ENCODE results near the gene CTNND2.
A peak's percentile ranks its signal among the peaks of the same experiment; 100 is the strongest.

Gene CTNND2

DNA sequence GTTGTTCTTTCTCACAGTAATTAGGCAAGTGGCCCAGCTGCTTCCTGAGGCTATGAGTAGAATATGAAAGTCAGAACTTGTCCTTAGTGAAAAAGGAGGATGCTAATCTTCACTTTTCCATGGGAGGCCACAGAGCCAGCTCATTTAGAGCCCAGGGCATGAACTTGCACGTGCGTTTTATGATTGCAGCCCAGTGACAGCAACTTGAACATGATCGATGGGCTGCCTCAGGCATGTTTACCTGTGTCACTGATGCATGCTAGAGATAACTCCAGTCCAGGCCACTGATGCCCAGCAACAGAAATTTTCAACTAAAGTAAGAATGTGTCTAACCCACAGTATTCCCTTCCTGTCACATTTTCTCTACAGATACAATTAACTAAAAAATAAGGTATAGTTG is 179.3 kb downstream of the CTNND2 start:
- TF ChIP-seq, protein P1, sequence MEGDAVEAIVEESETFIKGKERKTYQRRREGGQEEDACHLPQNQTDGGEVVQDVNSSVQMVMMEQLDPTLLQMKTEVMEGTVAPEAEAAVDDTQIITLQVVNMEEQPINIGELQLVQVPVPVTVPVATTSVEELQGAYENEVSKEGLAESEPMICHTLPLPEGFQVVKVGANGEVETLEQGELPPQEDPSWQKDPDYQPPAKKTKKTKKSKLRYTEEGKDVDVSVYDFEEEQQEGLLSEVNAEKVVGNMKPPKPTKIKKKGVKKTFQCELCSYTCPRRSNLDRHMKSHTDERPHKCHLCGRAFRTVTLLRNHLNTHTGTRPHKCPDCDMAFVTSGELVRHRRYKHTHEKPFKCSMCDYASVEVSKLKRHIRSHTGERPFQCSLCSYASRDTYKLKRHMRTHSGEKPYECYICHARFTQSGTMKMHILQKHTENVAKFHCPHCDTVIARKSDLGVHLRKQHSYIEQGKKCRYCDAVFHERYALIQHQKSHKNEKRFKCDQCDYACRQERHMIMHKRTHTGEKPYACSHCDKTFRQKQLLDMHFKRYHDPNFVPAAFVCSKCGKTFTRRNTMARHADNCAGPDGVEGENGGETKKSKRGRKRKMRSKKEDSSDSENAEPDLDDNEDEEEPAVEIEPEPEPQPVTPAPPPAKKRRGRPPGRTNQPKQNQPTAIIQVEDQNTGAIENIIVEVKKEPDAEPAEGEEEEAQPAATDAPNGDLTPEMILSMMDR (conservative IDR thresholded peaks at IDR 0.05; ENCODE audit: low read depth, low read length), result no peak
- no peak for DNase-seq (ENCODE audit: low read depth)
- H3K4me3 ChIP-seq (ENCODE audit: low read depth, low read length), result no peak overlapping the region

DNA sequence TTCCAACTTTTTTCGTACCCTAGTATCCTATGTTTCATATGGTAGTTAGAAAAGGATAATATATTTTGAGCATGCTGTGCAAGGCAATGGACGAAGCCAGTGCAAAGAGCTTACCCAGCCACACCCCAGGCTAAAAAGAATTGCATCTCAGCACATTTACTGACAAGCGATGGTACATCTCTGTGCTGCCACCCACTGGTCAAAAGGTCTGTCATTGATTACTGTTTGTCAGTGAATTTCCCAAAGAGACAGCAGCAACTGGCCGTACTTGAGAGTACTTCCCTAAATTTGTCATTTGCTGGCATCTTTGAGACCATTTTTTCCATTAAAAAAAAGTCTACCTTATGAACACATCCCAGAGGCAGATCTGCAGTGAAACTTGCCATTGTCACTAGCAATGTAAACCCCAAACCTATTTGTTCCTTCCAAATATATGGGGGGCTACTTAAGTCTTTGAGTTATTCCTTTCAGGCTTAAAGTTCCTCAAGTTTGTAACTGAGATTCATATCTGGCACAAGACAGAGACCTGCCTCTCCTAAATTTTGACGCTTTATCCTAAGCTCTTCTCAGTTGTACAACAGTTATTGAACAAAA is 184.3 kb downstream of the CTNND2 start:
- H3K4me3 ChIP-seq (ENCODE audit: low read depth, low read length), result no peak overlapping the region
- DNase-seq (ENCODE audit: low read depth), result peak; percentile 3
- TF ChIP-seq, protein P1 (conservative IDR thresholded peaks at IDR 0.05; ENCODE audit: low read depth, low read length), result no peak

DNA sequence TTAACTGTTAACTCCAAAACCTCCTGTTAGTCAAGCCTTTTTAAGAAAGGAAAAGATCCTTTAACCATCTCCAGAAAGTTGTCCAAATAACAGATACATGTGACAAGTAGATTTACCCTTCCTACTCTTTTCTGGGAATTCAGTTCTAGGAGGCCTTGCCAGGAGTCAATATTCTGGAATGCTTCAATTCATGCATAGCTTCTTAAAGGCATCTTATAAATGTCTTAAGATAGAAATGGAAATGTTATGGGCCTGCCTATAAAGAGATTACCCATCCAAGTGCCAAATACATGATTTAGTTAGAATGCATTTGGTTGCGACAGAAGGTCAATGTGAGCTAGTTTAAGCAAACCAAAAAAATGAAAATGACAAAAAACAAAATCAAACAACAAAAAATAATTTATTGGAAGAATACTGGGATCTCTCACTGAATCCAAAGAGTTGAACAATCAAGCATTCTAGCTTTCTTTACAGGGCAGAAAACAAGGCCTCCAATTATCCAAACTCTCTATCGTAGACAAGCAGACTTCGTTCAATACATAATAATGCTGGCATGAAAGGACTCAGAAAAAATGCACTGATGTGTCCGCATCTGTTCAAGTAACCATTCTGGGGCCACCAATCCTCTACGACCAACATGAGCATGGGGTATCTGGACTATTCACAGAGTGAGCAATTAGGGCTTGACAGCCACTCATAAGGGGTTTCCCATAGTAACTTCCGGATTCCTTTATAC is 188.6 kb downstream of the CTNND2 start:
- TF ChIP-seq, protein P1 (conservative IDR thresholded peaks at IDR 0.05; ENCODE audit: low read depth, low read length), result no peak
- no peak for DNase-seq (ENCODE audit: low read depth)
- H3K4me3 ChIP-seq (ENCODE audit: low read depth, low read length), result no peak overlapping the region

DNA sequence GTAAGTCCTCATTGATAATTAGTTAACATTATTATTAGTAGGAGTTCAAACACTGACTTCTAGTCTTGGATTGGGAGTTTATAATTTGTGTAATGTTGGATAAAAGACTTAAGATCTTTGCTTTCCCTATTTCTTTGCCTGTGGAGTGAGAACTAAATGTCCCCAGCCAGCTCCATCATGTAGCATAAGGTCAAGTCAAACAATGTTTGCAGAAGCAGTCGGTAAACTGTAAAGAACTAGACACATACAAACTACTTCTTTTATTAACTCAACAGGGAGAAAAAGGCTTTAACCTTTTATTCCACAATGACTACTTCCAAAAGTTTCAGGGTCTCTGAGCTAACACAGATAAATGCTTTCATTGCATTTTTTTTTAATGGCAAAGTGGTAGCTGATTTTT is 192.3 kb downstream of the CTNND2 start:
- TF ChIP-seq, protein P1 (conservative IDR thresholded peaks at IDR 0.05; ENCODE audit: low read depth, low read length), result no peak

DNA sequence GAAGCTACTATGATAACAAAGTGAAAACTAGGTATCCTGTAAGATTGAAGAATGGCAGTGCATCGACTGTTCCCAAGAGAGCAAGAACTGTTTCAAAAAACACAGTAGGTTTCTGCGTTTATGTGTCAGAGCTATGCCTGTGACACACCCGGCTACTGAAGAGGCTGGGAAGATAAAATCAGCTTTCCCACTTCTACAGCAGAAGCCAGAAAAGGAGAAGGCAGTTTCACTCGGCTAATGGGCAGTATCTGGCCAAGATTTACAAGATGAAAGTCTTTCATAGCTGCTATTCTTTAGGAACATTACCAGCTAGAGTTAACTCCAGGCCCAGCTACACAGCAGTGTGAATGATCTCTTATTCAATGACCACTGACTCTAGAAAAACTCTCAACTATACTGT is 195.2 kb downstream of the CTNND2 start:
- TF ChIP-seq, protein P1 (conservative IDR thresholded peaks at IDR 0.05; ENCODE audit: low read depth, low read length), result no peak
- H3K4me3 ChIP-seq (ENCODE audit: low read depth, low read length), result no peak overlapping the region
- no peak for DNase-seq (ENCODE audit: low read depth)

More for the DNA sequence above, 192.3 kb downstream of the CTNND2 start:
- DNase-seq (ENCODE audit: low read depth), result no peak
- no peak overlapping the region for H3K4me3 ChIP-seq (ENCODE audit: low read depth, low read length)

DNA sequence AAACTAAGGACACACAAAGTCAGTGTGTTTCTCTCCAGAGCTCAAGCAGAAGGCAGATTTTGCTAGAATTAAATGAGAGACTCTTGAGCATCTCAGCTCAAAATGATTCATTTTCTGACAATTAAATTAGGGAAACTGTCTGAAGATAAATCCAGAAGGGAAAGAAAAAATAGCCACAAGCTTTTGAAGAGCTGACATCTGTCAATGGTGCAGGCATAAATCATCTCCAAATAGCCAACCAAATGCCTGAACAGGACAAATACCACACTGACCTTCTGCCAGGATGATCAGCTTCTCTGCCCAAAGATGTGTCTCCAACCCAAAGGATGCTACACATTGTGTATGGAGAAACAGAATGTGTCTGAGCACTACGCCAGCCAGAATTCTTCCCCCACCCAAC is 199.3 kb downstream of the CTNND2 start:
- no peak overlapping the region for H3K4me3 ChIP-seq (ENCODE audit: low read depth, low read length)
- TF ChIP-seq, protein P1 (conservative IDR thresholded peaks at IDR 0.05; ENCODE audit: low read depth, low read length), result no peak
- DNase-seq (ENCODE audit: low read depth), result no peak

DNA sequence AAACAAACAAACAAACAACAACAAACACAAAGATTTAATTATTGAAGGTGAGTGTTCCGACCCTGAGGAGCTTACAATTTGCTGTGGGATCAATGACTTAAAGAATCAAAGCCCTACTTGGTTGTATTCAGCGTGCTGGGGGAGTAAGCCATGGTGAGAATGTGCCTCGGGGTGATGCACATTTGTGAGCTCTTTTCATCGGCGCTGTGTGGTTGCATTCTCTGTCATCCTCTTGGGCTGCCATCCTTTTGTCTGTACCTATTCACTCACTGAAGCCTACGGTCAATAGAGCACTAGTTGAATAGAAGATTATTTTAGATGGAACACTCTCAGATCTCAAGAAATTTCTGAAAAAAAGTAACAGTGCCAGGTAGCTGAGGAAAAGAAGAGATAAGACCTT is 203.9 kb downstream of the CTNND2 start:
- TF ChIP-seq, protein P1 (conservative IDR thresholded peaks at IDR 0.05; ENCODE audit: low read depth, low read length), result no peak
- DNase-seq (ENCODE audit: low read depth), result no peak
- H3K4me3 ChIP-seq (ENCODE audit: low read depth, low read length), result no peak overlapping the region
